SH-SY5Y (cell line): ENCODE results near the gene EEPD1.

Experiments
- GATA2 ChIP-seq: IDR thresholded peaks from 2 replicates; pipeline ENCODE4 v1.6.1; 2011; ENCODE audit warnings: mild to moderate bottlenecking, low read depth, low read length
- GATA3 ChIP-seq: IDR thresholded peaks from 2 replicates; pipeline ENCODE4 v1.6.1; 2011; ENCODE audit warnings: low read depth, mild to moderate bottlenecking, low read length, moderate library complexity

DNA sequence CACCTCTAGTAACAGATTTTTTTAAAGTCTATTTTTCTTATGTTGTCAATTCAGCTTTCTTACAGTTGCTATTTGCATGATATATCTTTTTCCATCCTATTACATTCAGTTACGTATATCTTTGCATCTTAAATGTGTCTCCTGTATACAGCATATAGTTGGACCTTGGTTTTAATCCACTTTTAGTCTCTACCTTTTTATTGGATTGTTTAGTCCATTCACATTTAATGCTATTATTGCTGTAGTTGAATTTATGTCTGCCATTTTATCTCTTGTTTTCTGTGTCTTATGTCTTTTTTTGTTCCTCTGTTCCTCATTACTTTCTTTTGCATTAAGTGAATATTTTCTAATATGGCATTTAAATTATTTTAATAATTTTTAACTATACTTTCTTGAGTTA lies 100.6 kb downstream of the EEPD1 start:
- TF ChIP-seq GATA3 (no peak), GATA2 (no peak)
